K562 (cell line): ENCODE results near the gene NUDT5. TPM values are rescaled to one million over a fixed set of nuclear protein-coding genes. Genes with fewer than 3 reads are reported as not detected.

Experiments
- ATAC-seq: fragments of 200-7000 bp; cut with Tn5 transposase; 3 replicates; pipeline ENCODE4 v1.9.1; 2020; ENCODE audit warnings: moderate library complexity
- BruUV-seq: library from RNA; stranded (reverse); fragments of 400-500 nt; replicated peaks from 2 replicates; lab custom pipeline; 2021; lab: Mats Ljungman, UMichigan
- CTCF ChIA-PET: fragments of 300-600 bp; formaldehyde crosslinking; extraction: SDS; loops from one replicate; lab custom pipeline; 2021; ENCODE audit warnings: low intra/inter-chr PET ratio; lab: Yijun Ruan, JAX
- POLR2A ChIA-PET: fragments of 300-600, 350-650 bp; sonication (Branson Sonifier 250); formaldehyde crosslinking; extraction: SDS; loops from one replicate; lab custom pipeline; 2021; ENCODE audit warnings: antibody characterized with exemption, inconsistent platforms; lab: Yijun Ruan, JAX
- DNase-seq, 4 experiments: peaks; one replicate each; pipeline versions ENCODE4 v3.0.0 to v3.0.0-alpha.2; 2011 to 2018; ENCODE audit warnings: low spot score in 3 of 4, mixed read lengths in 3 of 4; ENCODE audit errors: extremely low read depth in 1 of 4
- FAIRE-seq: peaks from 2 replicates; lab custom pipeline; 2011; peaks lifted over from hg19 to GRCh38; lab: Jason Lieb, UNC
- H2AFZ ChIP-seq: 2 replicates; pipeline ENCODE4 v1.6.0; 2011; ENCODE audit warnings: low read depth, low read length, control low read depth, inconsistent platforms
- H3K27ac ChIP-seq: fragments of 200-600 bp; 3 replicates; pipeline ENCODE4 v1.8.0; 2011; ENCODE audit warnings: low read depth, mild to moderate bottlenecking, control low read depth, inconsistent platforms, low read length, moderate library complexity, mixed read lengths; ENCODE audit errors: extremely low read depth
- H3K27me3 ChIP-seq, 2 experiments: fragments of 300-600 bp in 1 of 2; 2 replicates in 1 of 2; 3 replicates in 1 of 2; pipeline versions ENCODE4 v1.6.0 to v1.8.0; 2011; ENCODE audit warnings: inconsistent platforms in 2 of 2, low read length in 2 of 2, mild to moderate bottlenecking in 1 of 2, mixed read lengths in 1 of 2, moderate library complexity in 1 of 2; ENCODE audit not compliant: control insufficient read depth in 2 of 2, insufficient read depth in 2 of 2
- H3K36me3 ChIP-seq: fragments of 300-600 bp; 3 replicates; pipeline ENCODE4 v1.8.0; 2011; ENCODE audit warnings: mild to moderate bottlenecking, low read length, inconsistent platforms; ENCODE audit not compliant: control insufficient read depth, insufficient read depth
- H3K4me1 ChIP-seq, 2 experiments: fragments of 200-600 bp in 1 of 2; replicated peaks in 1 of 2; 2 replicates in 1 of 2; 3 replicates in 1 of 2; pipeline versions ENCODE4 v1.5.1 to v1.8.0; 2011; ENCODE audit warnings: inconsistent platforms in 2 of 2, low read length in 2 of 2, mild to moderate bottlenecking in 1 of 2, mixed read lengths in 1 of 2, moderate library complexity in 1 of 2; ENCODE audit not compliant: control insufficient read depth in 2 of 2, insufficient read depth in 2 of 2
- H3K4me2 ChIP-seq: 2 replicates; pipeline ENCODE4 v1.6.1; 2011; ENCODE audit warnings: low read length, control low read depth, inconsistent platforms, mixed read lengths; ENCODE audit not compliant: insufficient read depth
- H3K4me3 ChIP-seq: fragments of 200-600 bp; sonication (generic), shearing (Covaris generic); 2 replicates; pipeline ENCODE4 v1.5.1; 2016; ENCODE audit warnings: control low read depth, inconsistent platforms
- H3K79me2 ChIP-seq: fragments of 200-600 bp; 3 replicates; pipeline ENCODE4 v1.8.0; 2011; ENCODE audit warnings: low read length, inconsistent platforms; ENCODE audit not compliant: control insufficient read depth, insufficient read depth
- H3K9ac ChIP-seq, 2 experiments: 2 replicates each; pipeline versions ENCODE4 v1.6.0 to v1.6.1; 2011; ENCODE audit warnings: low read depth in 2 of 2, low read length in 2 of 2, control low read depth in 1 of 2, inconsistent platforms in 1 of 2, mild to moderate bottlenecking in 1 of 2, mixed read lengths in 1 of 2; ENCODE audit not compliant: insufficient read depth in 1 of 2
- H3K9me1 ChIP-seq: one replicate; pipeline ENCODE4 v1.6.0; 2011; ENCODE audit warnings: inconsistent platforms, mild to moderate bottlenecking, low read length, moderate library complexity; ENCODE audit not compliant: control insufficient read depth, insufficient read depth
- H3K9me3 ChIP-seq: replicated peaks from 2 replicates; pipeline ENCODE4 v1.5.1; 2011; ENCODE audit warnings: low read depth, low read length, inconsistent platforms; ENCODE audit not compliant: control insufficient read depth, insufficient read depth
- H4K20me1 ChIP-seq: replicated peaks from 2 replicates; pipeline ENCODE4 v1.6.1; 2011; ENCODE audit warnings: low read length, inconsistent platforms, mixed read lengths; ENCODE audit not compliant: control insufficient read depth, insufficient read depth
- CBX5 ChIP-seq: IDR thresholded peaks from 2 replicates; pipeline ENCODE4 v1.6.1; 2014; ENCODE audit warnings: low read depth, borderline replicate concordance
- DNMT1 ChIP-seq: fragments of 450-650 bp; IDR thresholded peaks from 2 replicates; pipeline ENCODE4 v1.6.1; 2016; ENCODE audit warnings: antibody characterized with exemption, mild to moderate bottlenecking
- DPF2 ChIP-seq: fragments of 450-650 bp; IDR thresholded peaks from 2 replicates; pipeline ENCODE4 v1.6.1; 2016
- HNRNPH1 ChIP-seq: fragments of 200-400 bp; formaldehyde crosslinking; optimal IDR thresholded peaks from 2 replicates; pipeline ENCODE3; 2017; ENCODE audit warnings: low read depth, mild to moderate bottlenecking, low read length, moderate library complexity
- KLF13 ChIP-seq: fragments of 450-650 bp; IDR thresholded peaks from 2 replicates; pipeline ENCODE4 v1.6.1; 2016; ENCODE audit warnings: missing genetic modification characterization, low read depth, mild to moderate bottlenecking, missing compliant biosample characterization, moderate library complexity, borderline replicate concordance
- MTA2 ChIP-seq: fragments of 450-650 bp; IDR thresholded peaks from 2 replicates; pipeline ENCODE4 v1.6.1; 2016; ENCODE audit warnings: low read depth
- MYBL2 ChIP-seq, 2 experiments: fragments of 450-650 bp in 1 of 2; sonication (generic) in 1 of 2; formaldehyde crosslinking in 1 of 2; IDR thresholded peaks; 2 replicates each; pipeline versions ENCODE4 v1.6.1 to v1.8.1; 2017 to 2022; ENCODE audit warnings: borderline replicate concordance in 1 of 2, inconsistent platforms in 1 of 2, low read depth in 1 of 2, mild to moderate bottlenecking in 1 of 2, missing genetic modification reagents in 1 of 2, moderate library complexity in 1 of 2
- RFX5 ChIP-seq: IDR thresholded peaks from 2 replicates; pipeline ENCODE4 v1.6.1; 2011; ENCODE audit warnings: low read depth, mild to moderate bottlenecking, improper control_type of control experiment, low read length
- SMARCE1 ChIP-seq: fragments of 450-650 bp; IDR thresholded peaks from 2 replicates; pipeline ENCODE4 v1.7.1; 2016; ENCODE audit warnings: mild to moderate bottlenecking
- STAG1 ChIP-seq: sonication (generic); formaldehyde crosslinking; IDR thresholded peaks from 2 replicates; pipeline ENCODE4 v1.5.0; 2020; ENCODE audit warnings: missing genetic modification reagents, borderline replicate concordance
- ZC3H8 ChIP-seq: fragments of 450-650 bp; IDR thresholded peaks from 2 replicates; pipeline ENCODE4 v1.6.1; 2017
- ZFP36 ChIP-seq: fragments of 150-350 bp; IDR thresholded peaks from 2 replicates; pipeline ENCODE4 v1.6.1; 2018; ENCODE audit warnings: low read length, low read depth; ENCODE audit not compliant: partially characterized antibody
- ZNF324 ChIP-seq: fragments of 250-450 bp; sonication (Bioruptor Pico); IDR thresholded peaks from 2 replicates; pipeline ENCODE4 v1.4.0; 2020; ENCODE audit warnings: mild to moderate bottlenecking
- ZNF436 ChIP-seq: fragments of 250-450, 450-650 bp; sonication (Bioruptor Pico); formaldehyde crosslinking; IDR thresholded peaks from 2 replicates; pipeline ENCODE4 v1.7.0; 2020; ENCODE audit warnings: mild to moderate bottlenecking
- WGBS: fragments of 100-300 bp; shearing (Covaris generic); methylation state at CpG from one replicate; pipeline ENCODE4 v1.1.6; 2016; ENCODE audit warnings: low coverage, mixed read lengths; ENCODE audit not compliant: insufficient coverage; ENCODE audit errors: missing lambda C conversion rate; 5-methylcytosine and 5-hydroxymethylcytosine counted together
- in situ Hi-C: fragments of 300-500 bp; cut with MboI; formaldehyde crosslinking; loops from 4 replicates; pipeline ENCODE4 v1.15.0; 2018; ENCODE audit warnings: inconsistent platforms, mixed read lengths
- intact Hi-C: fragments of 100-400 bp; cut with micrococcal nuclease; formaldehyde crosslinking; loops from 2 replicates; pipeline ENCODE4 v1.14.2; 2022
- polyA plus RNA-seq, 8 experiments: library from polyadenylated mRNA; depleted of rRNA in 4 of 8; stranded (reverse) in 5 of 8; unstranded in 3 of 8; fragments of >200 nt; fragmentation: Nextera tagmentation in 2 of 8; fragmentation: Illumina TruSeq in 1 of 8; extraction: Ambion mirVana in 2 of 8; extraction: Trizol in 1 of 8; gene quantifications; 2 replicates each; pipeline versions ENCODE4 v1.2.1 to v1.2.3, GENCODE V29; 2011 to 2014; ENCODE audit warnings: inconsistent platforms in 1 of 8, missing spikeins in 1 of 8
- total RNA-seq, 7 experiments: library from RNA; depleted of rRNA in 6 of 7; stranded (reverse); fragments of >200 nt in 6 of 7; fragmentation: Illumina TruSeq in 2 of 7; extraction: Trizol in 2 of 7; gene quantifications; 2 replicates each; pipeline versions ENCODE4 v1.2.1 to v1.2.3, GENCODE V29; 2011 to 2021; ENCODE audit warnings: low replicate concordance in 1 of 7
- TF ChIP-seq, protein P1 (sequence below): fragments of 450-650 bp; IDR thresholded peaks from 2 replicates; pipeline ENCODE4 v1.6.1; 2017; ENCODE audit warnings: mild to moderate bottlenecking, moderate library complexity
- TF ChIP-seq, protein P2 (sequence below): conservative IDR thresholded peaks from 2 replicates; pipeline ENCODE4 v1.6.1; 2011; ENCODE audit warnings: low read depth, mild to moderate bottlenecking, low read length; ENCODE audit not compliant: control insufficient read depth
- TF ChIP-seq, protein P3 (sequence below): sonication (generic); formaldehyde crosslinking; IDR thresholded peaks from 2 replicates; pipeline ENCODE4 v1.8.0; 2022; ENCODE audit warnings: mild to moderate bottlenecking, missing genetic modification reagents
- TF ChIP-seq, protein P4 (sequence below): fragments of 450-650 bp; IDR thresholded peaks from 2 replicates; pipeline ENCODE4 v1.6.1; 2018; ENCODE audit warnings: mild to moderate bottlenecking, low read depth; ENCODE audit not compliant: partially characterized antibody

Gene NUDT5
- total and polyA plus RNA-seq, 9 of the 15 experiments (the other 6 are each of a cell fraction or from before 2014, with no cell fraction given): 87.7 to 422 (median 186) TPM

DNA sequence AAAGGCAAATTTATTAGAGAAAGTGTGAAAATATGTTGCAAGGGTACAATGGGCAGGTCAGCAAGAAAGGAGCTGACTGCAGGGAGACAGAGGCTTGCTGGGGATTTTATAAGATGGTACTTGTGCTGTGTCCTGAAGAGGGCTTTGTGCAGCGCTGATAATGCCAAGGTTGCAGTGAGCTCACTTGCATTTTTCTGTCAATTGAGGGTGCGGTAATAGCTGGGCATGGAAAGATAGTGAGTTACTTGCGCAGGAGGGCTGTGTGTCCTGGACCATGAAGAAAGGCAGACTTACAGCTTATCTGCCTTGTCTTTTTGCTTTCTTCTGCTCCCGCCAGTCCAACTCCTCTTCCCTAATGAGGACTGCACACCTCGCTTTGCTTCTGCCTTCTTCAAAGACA, 12.8 kb upstream of the NUDT5 start:
- peaks cover 73% of the 10 kb centered on the region for H3K36me3 ChIP-seq
- CTCF ChIA-PET: no interaction called here
- FAIRE-seq (peak; percentile 84), DNase-seq (peak in 2 of 4 experiments; percentile 49 to 88), ATAC-seq (peak; percentile 97)
- no TSS peak for BruUV-seq
- no peaks in the 10 kb centered on the region for H3K27me3 ChIP-seq
- H3K9me1 ChIP-seq: no peaks in the 10 kb centered on the region
- no peak overlapping the region for H3K9ac ChIP-seq
- H3K4me2 ChIP-seq: peak overlapping the region; percentile 25
- intact Hi-C loops: no loop called here
- POLR2A ChIA-PET: interaction anchor here (0.5 to 1.7 kb wide), 3 partner anchors 8 to 581 kb away, joined by 4 to 8 read pairs (median 7); no protein-coding TSS in a partner anchor
- H3K9me3 ChIP-seq: no peaks in the 10 kb centered on the region
- no peak overlapping the region for H3K4me3 ChIP-seq
- no peak overlapping the region for H2AFZ ChIP-seq
- WGBS: 33% methylated on average over 5 of the region's 5 CpGs
- H3K4me1 ChIP-seq: peaks cover 0 to 10% of the 10 kb centered on the region in 2 experiments; a peak in 3 of 5 replicates
- no peaks in the 10 kb centered on the region for H4K20me1 ChIP-seq
- H3K79me2 ChIP-seq: peaks cover 35% of the 10 kb centered on the region; the same call in 2 of the 3 replicates
- 0 out of 3 replicates have a peak overlapping the region, but pooled peaks have one; percentile 31 for H3K27ac ChIP-seq
- in situ Hi-C loops: no loop called here
- TF ChIP-seq RFX5 (no peak), HNRNPH1 (no peak), MTA2 (peak; percentile 63; the same call in 1 of the 2 replicates), ZNF436 (CRISPR knock-in tag) (no peak), MYBL2 (IDR thresholded peaks at IDR 0.05; ENCODE audit: low read depth) (no peak), MYBL2 (CRISPR knock-in tag; IDR thresholded peaks at IDR 0.05; ENCODE audit: borderline replicate concordance) (no peak), DNMT1 (no peak), DPF2 (peak; percentile 93), CBX5 (0 out of 2 replicates have a peak, but pooled peaks have one; percentile 59), ZFP36 (no peak), SMARCE1 (peak; percentile 71; the same call in 1 of the 2 replicates), STAG1 (CRISPR knock-in tag) (no peak), ZNF324 (CRISPR knock-in tag) (no peak), KLF13 (tag) (no peak), ZC3H8 (no peak)
- TF ChIP-seq, protein P1, sequence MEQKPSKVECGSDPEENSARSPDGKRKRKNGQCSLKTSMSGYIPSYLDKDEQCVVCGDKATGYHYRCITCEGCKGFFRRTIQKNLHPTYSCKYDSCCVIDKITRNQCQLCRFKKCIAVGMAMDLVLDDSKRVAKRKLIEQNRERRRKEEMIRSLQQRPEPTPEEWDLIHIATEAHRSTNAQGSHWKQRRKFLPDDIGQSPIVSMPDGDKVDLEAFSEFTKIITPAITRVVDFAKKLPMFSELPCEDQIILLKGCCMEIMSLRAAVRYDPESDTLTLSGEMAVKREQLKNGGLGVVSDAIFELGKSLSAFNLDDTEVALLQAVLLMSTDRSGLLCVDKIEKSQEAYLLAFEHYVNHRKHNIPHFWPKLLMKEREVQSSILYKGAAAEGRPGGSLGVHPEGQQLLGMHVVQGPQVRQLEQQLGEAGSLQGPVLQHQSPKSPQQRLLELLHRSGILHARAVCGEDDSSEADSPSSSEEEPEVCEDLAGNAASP: no peak
- TF ChIP-seq, protein P2, sequence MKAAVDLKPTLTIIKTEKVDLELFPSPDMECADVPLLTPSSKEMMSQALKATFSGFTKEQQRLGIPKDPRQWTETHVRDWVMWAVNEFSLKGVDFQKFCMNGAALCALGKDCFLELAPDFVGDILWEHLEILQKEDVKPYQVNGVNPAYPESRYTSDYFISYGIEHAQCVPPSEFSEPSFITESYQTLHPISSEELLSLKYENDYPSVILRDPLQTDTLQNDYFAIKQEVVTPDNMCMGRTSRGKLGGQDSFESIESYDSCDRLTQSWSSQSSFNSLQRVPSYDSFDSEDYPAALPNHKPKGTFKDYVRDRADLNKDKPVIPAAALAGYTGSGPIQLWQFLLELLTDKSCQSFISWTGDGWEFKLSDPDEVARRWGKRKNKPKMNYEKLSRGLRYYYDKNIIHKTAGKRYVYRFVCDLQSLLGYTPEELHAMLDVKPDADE: no peak
- TF ChIP-seq, protein P3, sequence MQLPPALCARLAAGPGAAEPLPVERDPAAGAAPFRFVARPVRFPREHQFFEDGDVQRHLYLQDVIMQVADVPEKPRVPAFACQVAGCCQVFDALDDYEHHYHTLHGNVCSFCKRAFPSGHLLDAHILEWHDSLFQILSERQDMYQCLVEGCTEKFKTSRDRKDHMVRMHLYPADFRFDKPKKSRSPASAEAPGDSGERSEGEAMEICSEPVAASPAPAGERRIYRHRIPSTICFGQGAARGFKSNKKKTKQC (CRISPR knock-in tag): no peak
- TF ChIP-seq, protein P4, sequence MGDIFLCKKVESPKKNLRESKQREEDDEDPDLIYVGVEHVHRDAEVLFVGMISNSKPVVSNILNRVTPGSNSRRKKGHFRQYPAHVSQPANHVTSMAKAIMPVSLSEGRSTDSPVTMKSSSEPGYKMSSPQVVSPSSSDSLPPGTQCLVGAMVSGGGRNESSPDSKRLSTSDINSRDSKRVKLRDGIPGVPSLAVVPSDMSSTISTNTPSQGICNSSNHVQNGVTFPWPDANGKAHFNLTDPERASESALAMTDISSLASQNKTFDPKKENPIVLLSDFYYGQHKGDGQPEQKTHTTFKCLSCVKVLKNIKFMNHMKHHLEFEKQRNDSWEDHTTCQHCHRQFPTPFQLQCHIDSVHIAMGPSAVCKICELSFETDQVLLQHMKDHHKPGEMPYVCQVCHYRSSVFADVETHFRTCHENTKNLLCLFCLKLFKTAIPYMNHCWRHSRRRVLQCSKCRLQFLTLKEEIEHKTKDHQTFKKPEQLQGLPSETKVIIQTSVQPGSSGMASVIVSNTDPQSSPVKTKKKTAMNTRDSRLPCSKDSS: no peak
